HG03571 (cell line): Measurements from ENCODE around the gene IQSEC1.

ENCODE experiments used
- ATAC-seq: cut with Tn5 transposase; IDR thresholded peaks from one replicate; pipeline ENCODE4 v1.9.1; 2021; ENCODE audit not compliant: unreplicated experiment

Gene IQSEC1

GRCh38 chr3:12987602-12988001 lies 85.6 kb downstream of the IQSEC1 start:
- no peak for ATAC-seq

GRCh38 chr3:12986986-12987385 lies 86.2 kb downstream of the IQSEC1 start:
- ATAC-seq = no peak

- ATAC-seq = no peak
Measured at GRCh38 chr3:12986521-12986920, 86.7 kb downstream of the IQSEC1 start.

- ATAC-seq = no peak
Measured at GRCh38 chr3:12986031-12986430, 87.2 kb downstream of the IQSEC1 start.

- no peak for ATAC-seq
Measured at GRCh38 chr3:12985148-12985547, 88.1 kb downstream of the IQSEC1 start.

- ATAC-seq = no peak
Measured at GRCh38 chr3:12984023-12984823, 89.0 kb downstream of the IQSEC1 start.

- no peak for ATAC-seq
Measured at GRCh38 chr3:12983319-12983718, 89.9 kb downstream of the IQSEC1 start.

GRCh38 chr3:12982619-12983101 lies 90.6 kb downstream of the IQSEC1 start:
- peak; percentile 60 for ATAC-seq

- no peak for ATAC-seq
Measured at GRCh38 chr3:12981306-12982275, 91.6 kb downstream of the IQSEC1 start.

- ATAC-seq = no peak
Measured at GRCh38 chr3:12980596-12981290, 92.5 kb downstream of the IQSEC1 start.

GRCh38 chr3:12979947-12980487 lies 93.2 kb downstream of the IQSEC1 start:
- ATAC-seq = no peak

GRCh38 chr3:12979151-12979946 lies 93.9 kb downstream of the IQSEC1 start:
- ATAC-seq = no peak

GRCh38 chr3:12978682-12979081 lies 94.5 kb downstream of the IQSEC1 start:
- ATAC-seq = no peak

GRCh38 chr3:12977117-12977808 lies 96.0 kb downstream of the IQSEC1 start:
- no peak for ATAC-seq

GRCh38 chr3:12975748-12976522 lies 97.3 kb downstream of the IQSEC1 start:
- ATAC-seq = no peak

- ATAC-seq = no peak
Measured at GRCh38 chr3:12974819-12975218, 98.4 kb downstream of the IQSEC1 start.

GRCh38 chr3:12974334-12974733 lies 98.9 kb downstream of the IQSEC1 start:
- no peak for ATAC-seq

GRCh38 chr3:12973827-12974226 lies 99.4 kb downstream of the IQSEC1 start:
- no peak for ATAC-seq
